Mucosa of rectum (tissue), 2 donors: ENCODE measurements around the gene CCT2.

Experiments
- H3K27ac ChIP-seq, 2 donors: one replicate each; pipeline ENCODE4 v1.7.0; 2013; ENCODE audit warnings: inconsistent platforms in 2 of 2, low read depth in 2 of 2, low read length in 2 of 2
- H3K27me3 ChIP-seq, 2 donors: one replicate each; pipeline ENCODE4 v1.7.0; 2013; ENCODE audit warnings: low read length in 2 of 2; ENCODE audit not compliant: control insufficient read depth in 2 of 2, insufficient read depth in 2 of 2
- H3K36me3 ChIP-seq, 2 donors: one replicate each; pipeline ENCODE4 v1.7.0; 2013; ENCODE audit warnings: low read length in 2 of 2; ENCODE audit not compliant: control insufficient read depth in 2 of 2, insufficient read depth in 2 of 2
- H3K4me1 ChIP-seq, 2 donors: one replicate each; pipeline ENCODE4 v1.7.0; 2013; ENCODE audit warnings: low read length in 2 of 2, mild to moderate bottlenecking in 1 of 2; ENCODE audit not compliant: control insufficient read depth in 2 of 2, insufficient read depth in 2 of 2
- H3K4me3 ChIP-seq, 2 donors: one replicate each; pipeline ENCODE4 v1.7.0; 2013; ENCODE audit warnings: low read length in 2 of 2
- H3K9ac ChIP-seq, 2 donors: one replicate each; pipeline ENCODE4 v1.7.0; 2013; ENCODE audit warnings: low read length in 2 of 2, low read depth in 1 of 2, mild to moderate bottlenecking in 1 of 2
- H3K9me3 ChIP-seq, 2 donors: one replicate each; pipeline ENCODE4 v1.7.0; 2013; ENCODE audit warnings: low read length in 2 of 2; ENCODE audit not compliant: control insufficient read depth in 2 of 2
- donor health status: healthy.
- donor health status: Normal muscosa, but diverticular disease.

Gene CCT2

GRCh38 chr12:69556383-69556782 lies 28.9 kb upstream of the CCT2 start:
- Histone ChIP-seq H3K9me3 (no peaks in the 10 kb centered on the region), H3K4me1 (no peaks in the 10 kb centered on the region)

GRCh38 chr12:69563166-69563762 lies 22.0 kb upstream of the CCT2 start:
- no peak overlapping the region for H3K27ac ChIP-seq
- no peak overlapping the region for H3K4me3 ChIP-seq
- H3K9me3 ChIP-seq, result no peaks in the 10 kb centered on the region
- peaks cover 6 to 10% of the 10 kb centered on the region in 2 donors for H3K36me3 ChIP-seq
- H3K27me3 ChIP-seq, result no peaks in the 10 kb centered on the region
- H3K9ac ChIP-seq, result no peak overlapping the region
- no peaks in the 10 kb centered on the region for H3K4me1 ChIP-seq

More at GRCh38 chr12:69556383-69556782, 28.9 kb upstream of the CCT2 start:
- Histone ChIP-seq H3K27me3 (no peaks in the 10 kb centered on the region), H3K27ac (no peak overlapping the region), H3K4me3 (no peak overlapping the region), H3K36me3 (no peaks in the 10 kb centered on the region), H3K9ac (no peak overlapping the region)

- H3K4me3 ChIP-seq, result no peak overlapping the region
- H3K9me3 ChIP-seq, result no peaks in the 10 kb centered on the region
- no peak overlapping the region for H3K9ac ChIP-seq
- no peak overlapping the region for H3K27ac ChIP-seq
- peaks cover 6 to 26% of the 10 kb centered on the region in 2 donors for H3K36me3 ChIP-seq
- H3K27me3 ChIP-seq, result no peaks in the 10 kb centered on the region
- H3K4me1 ChIP-seq, result no peaks in the 10 kb centered on the region
Measured at GRCh38 chr12:69566603-69567002, 18.7 kb upstream of the CCT2 start.

GRCh38 chr12:69569236-69569635 lies 16.0 kb upstream of the CCT2 start:
- peaks cover 12 to 39% of the 10 kb centered on the region in 2 donors for H3K36me3 ChIP-seq
- H3K27ac ChIP-seq, result no peak overlapping the region
- H3K4me3 ChIP-seq, result no peak overlapping the region
- H3K9ac ChIP-seq, result no peak overlapping the region
- no peaks in the 10 kb centered on the region for H3K9me3 ChIP-seq
- no peaks in the 10 kb centered on the region for H3K27me3 ChIP-seq
- H3K4me1 ChIP-seq, result no peaks in the 10 kb centered on the region

GRCh38 chr12:69570000-69570516 lies 15.2 kb upstream of the CCT2 start:
- no peak overlapping the region for H3K9ac ChIP-seq
- H3K4me1 ChIP-seq, result no peaks in the 10 kb centered on the region
- no peaks in the 10 kb centered on the region for H3K27me3 ChIP-seq
- H3K4me3 ChIP-seq, result no peak overlapping the region
- no peaks in the 10 kb centered on the region for H3K9me3 ChIP-seq
- H3K27ac ChIP-seq, result no peak overlapping the region
- H3K36me3 ChIP-seq, result peaks cover 20 to 43% of the 10 kb centered on the region in 2 donors

- Histone ChIP-seq H3K9me3 (no peaks in the 10 kb centered on the region), H3K4me1 (no peaks in the 10 kb centered on the region), H3K27ac (no peak overlapping the region), H3K4me3 (no peak overlapping the region), H3K9ac (no peak overlapping the region), H3K36me3 (peaks cover 24 to 46% of the 10 kb centered on the region in 2 donors), H3K27me3 (no peaks in the 10 kb centered on the region)
Measured at GRCh38 chr12:69570545-69571399, 14.5 kb upstream of the CCT2 start.

- Histone ChIP-seq H3K36me3 (peaks cover 24 to 29% of the 10 kb centered on the region in 2 donors), H3K4me3 (no peak overlapping the region), H3K9ac (no peak overlapping the region), H3K9me3 (no peaks in the 10 kb centered on the region), H3K27ac (no peak overlapping the region), H3K4me1 (no peaks in the 10 kb centered on the region), H3K27me3 (no peaks in the 10 kb centered on the region)
Measured at GRCh38 chr12:69575346-69575745, 9.9 kb upstream of the CCT2 start.

- H3K4me3 ChIP-seq, result no peak overlapping the region
- no peaks in the 10 kb centered on the region for H3K4me1 ChIP-seq
- no peaks in the 10 kb centered on the region for H3K27me3 ChIP-seq
Measured at GRCh38 chr12:69578283-69578682, 7.0 kb upstream of the CCT2 start.

GRCh38 chr12:69579029-69579428 lies 6.2 kb upstream of the CCT2 start:
- H3K9me3 ChIP-seq, result no peaks in the 10 kb centered on the region
- no peak overlapping the region for H3K4me3 ChIP-seq
- H3K27me3 ChIP-seq, result no peaks in the 10 kb centered on the region
- no peak overlapping the region for H3K27ac ChIP-seq
- no peaks in the 10 kb centered on the region for H3K4me1 ChIP-seq
- H3K36me3 ChIP-seq, result peaks cover 12 to 14% of the 10 kb centered on the region in 2 donors
- H3K9ac ChIP-seq, result no peak overlapping the region

More at GRCh38 chr12:69578283-69578682, 7.0 kb upstream of the CCT2 start:
- no peak overlapping the region for H3K27ac ChIP-seq
- H3K9ac ChIP-seq, result no peak overlapping the region
- no peaks in the 10 kb centered on the region for H3K9me3 ChIP-seq
- H3K36me3 ChIP-seq, result peaks cover 16 to 17% of the 10 kb centered on the region in 2 donors

- no peaks in the 10 kb centered on the region for H3K9me3 ChIP-seq
- H3K27me3 ChIP-seq, result no peaks in the 10 kb centered on the region
- H3K36me3 ChIP-seq, result peaks cover 3 to 4% of the 10 kb centered on the region in 2 donors
- H3K4me1 ChIP-seq, result no peaks in the 10 kb centered on the region
- no peak overlapping the region for H3K27ac ChIP-seq
- H3K4me3 ChIP-seq, result no peak overlapping the region
- H3K9ac ChIP-seq, result no peak overlapping the region
Measured at GRCh38 chr12:69580074-69580473, 5.2 kb upstream of the CCT2 start.
